Uterus (tissue), 4 donors: Measurements from ENCODE around the gene ISYNA1. TPM values are rescaled to one million over a fixed set of nuclear protein-coding genes. Genes with fewer than 3 reads are reported as not detected.
A peak's percentile ranks its signal among the peaks of the same experiment; 100 is the strongest.

Experiments used
- DNase-seq, 2 donors: peaks; one replicate each; pipeline ENCODE4 v3.0.0-alpha.2; 2019 to 2020
- H3K27ac ChIP-seq, 2 donors: fragments of 200-600 bp; sonication (generic); 1 replicate in 1 of 2; 2 replicates in 1 of 2; pipeline ENCODE4 v1.5.1; 2016 to 2018
- H3K27me3 ChIP-seq, 2 donors: fragments of 200-600 bp; sonication (generic); one replicate each; pipeline ENCODE4 v1.5.1; 2018 to 2019; ENCODE audit warnings: control low read depth in 1 of 2
- H3K36me3 ChIP-seq, 2 donors: fragments of 200-600 bp; sonication (generic); one replicate each; pipeline ENCODE4 v1.5.1; 2019; ENCODE audit warnings: control low read depth in 1 of 2
- H3K4me1 ChIP-seq, 2 donors: fragments of 200-600 bp; sonication (generic); one replicate each; pipeline ENCODE4 v1.5.1; 2018 to 2019; ENCODE audit warnings: control low read depth in 1 of 2
- H3K4me3 ChIP-seq, 2 donors: fragments of 200-600 bp; sonication (generic); 1 replicate in 1 of 2; 2 replicates in 1 of 2; pipeline ENCODE4 v1.5.1; 2018 to 2019; ENCODE audit warnings: mild to moderate bottlenecking in 1 of 2
- H3K9me3 ChIP-seq, 2 donors: fragments of 200-600 bp; sonication (generic); one replicate each; pipeline ENCODE4 v1.5.1; 2019; ENCODE audit warnings: control low read depth in 1 of 2
- CTCF ChIP-seq, 4 experiments: fragments of 200-600 bp in 2 of 4; fragments of 450-650 bp in 2 of 4; sonication (generic) in 2 of 4; IDR thresholded peaks; one replicate each; pipeline ENCODE4 v1.5.1; 2016 to 2019; ENCODE audit warnings: antibody characterized with exemption in 4 of 4, mild to moderate bottlenecking in 2 of 4, moderate library complexity in 1 of 4
- POLR2A ChIP-seq, 2 donors: fragments of 450-650 bp; IDR thresholded peaks; one replicate each; pipeline ENCODE4 v1.6.1; 2016; ENCODE audit warnings: antibody characterized with exemption in 2 of 2, mild to moderate bottlenecking in 1 of 2, moderate library complexity in 1 of 2
- intact Hi-C: fragments of 100-400 bp; cut with DNase I; formaldehyde crosslinking; loops from one replicate; pipeline ENCODE4 v1.15.1; 2023; ENCODE audit warnings: low total_unique reads
- total RNA-seq, 4 donors: library from RNA; depleted of rRNA in 3 of 4; stranded (reverse); fragments of >200 nt in 3 of 4; gene quantifications; one replicate each; pipeline versions ENCODE4 v1.1.0 to v1.2.4, GENCODE V29; 2014 to 2023
- donor health status: DM: yes; HTN: yes; CAD: no.

Gene ISYNA1
- total RNA-seq, 4 donors from 2014 or later: 56.8 to 152 (median 106) TPM

DNA sequence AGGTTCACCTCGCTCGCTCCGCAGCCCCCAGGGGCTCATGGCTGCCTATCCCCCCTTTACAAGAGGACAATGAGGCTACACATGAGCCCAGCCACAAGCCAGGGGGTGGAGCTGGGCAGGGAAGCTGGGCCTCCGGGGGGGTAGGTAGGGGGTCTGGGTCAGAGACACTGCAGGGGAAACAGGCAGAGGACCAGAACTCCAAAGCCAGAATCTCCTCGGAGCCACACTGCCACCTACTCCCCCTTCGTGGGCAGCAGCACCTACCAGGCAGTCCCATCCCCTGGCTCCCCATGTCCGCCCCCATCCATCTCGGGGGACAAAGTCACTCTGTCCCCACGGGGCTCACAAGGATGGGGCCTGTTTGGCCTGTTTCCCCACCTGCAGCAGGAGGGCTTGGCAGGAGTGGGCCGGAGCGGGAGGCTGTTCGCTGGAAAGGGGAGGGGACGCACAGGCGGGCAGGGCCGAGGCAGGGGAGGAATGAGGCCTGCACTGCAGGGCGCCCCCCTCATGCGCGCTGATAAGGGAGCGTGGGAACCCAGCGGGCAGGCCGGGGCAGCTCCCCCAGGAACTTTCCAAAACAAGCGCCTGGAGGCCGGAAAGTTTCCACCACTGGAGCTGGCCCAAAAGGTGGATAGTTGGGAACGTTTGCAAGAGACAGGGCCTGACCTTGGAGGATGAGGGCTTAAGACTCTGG lies 545 bp upstream of the ISYNA1 start:
- peak in 2 of 4 experiments; percentile 10 to 20 for TF ChIP-seq CTCF (IDR thresholded peaks at IDR 0.05)
- peak in 1 of 2 donors; percentile 9 for TF ChIP-seq POLR2A (IDR thresholded peaks at IDR 0.05)
- Histone ChIP-seq H3K27ac (peak overlapping the region; percentile 81 to 90), H3K4me1 (peaks cover 0 to 10% of the 10 kb centered on the region in 2 donors), H3K9me3 (no peaks in the 10 kb centered on the region), H3K4me3 (peak overlapping the region; percentile 45 to 56), H3K27me3 (no peaks in the 10 kb centered on the region), H3K36me3 (no peaks in the 10 kb centered on the region)
- DNase-seq: peak; percentile 83
- intact Hi-C loops: no loop called here

- Histone ChIP-seq H3K4me3 (peak overlapping the region; percentile 45 to 56), H3K27me3 (no peaks in the 10 kb centered on the region), H3K9me3 (no peaks in the 10 kb centered on the region), H3K27ac (peak overlapping the region; percentile 81 to 90), H3K4me1 (peaks cover 0 to 13% of the 10 kb centered on the region in 2 donors), H3K36me3 (no peaks in the 10 kb centered on the region)
- DNase-seq: peak; percentile 84 to 85
- intact Hi-C loops: no loop called here
- TF ChIP-seq POLR2A (IDR thresholded peaks at IDR 0.05) (no peak), CTCF (IDR thresholded peaks at IDR 0.05) (peak in 2 of 4 experiments; percentile 6 to 7)
These were observed 1.1 kb downstream of the ISYNA1 start for GRCh38 chr19:18436671-18437490.

DNA sequence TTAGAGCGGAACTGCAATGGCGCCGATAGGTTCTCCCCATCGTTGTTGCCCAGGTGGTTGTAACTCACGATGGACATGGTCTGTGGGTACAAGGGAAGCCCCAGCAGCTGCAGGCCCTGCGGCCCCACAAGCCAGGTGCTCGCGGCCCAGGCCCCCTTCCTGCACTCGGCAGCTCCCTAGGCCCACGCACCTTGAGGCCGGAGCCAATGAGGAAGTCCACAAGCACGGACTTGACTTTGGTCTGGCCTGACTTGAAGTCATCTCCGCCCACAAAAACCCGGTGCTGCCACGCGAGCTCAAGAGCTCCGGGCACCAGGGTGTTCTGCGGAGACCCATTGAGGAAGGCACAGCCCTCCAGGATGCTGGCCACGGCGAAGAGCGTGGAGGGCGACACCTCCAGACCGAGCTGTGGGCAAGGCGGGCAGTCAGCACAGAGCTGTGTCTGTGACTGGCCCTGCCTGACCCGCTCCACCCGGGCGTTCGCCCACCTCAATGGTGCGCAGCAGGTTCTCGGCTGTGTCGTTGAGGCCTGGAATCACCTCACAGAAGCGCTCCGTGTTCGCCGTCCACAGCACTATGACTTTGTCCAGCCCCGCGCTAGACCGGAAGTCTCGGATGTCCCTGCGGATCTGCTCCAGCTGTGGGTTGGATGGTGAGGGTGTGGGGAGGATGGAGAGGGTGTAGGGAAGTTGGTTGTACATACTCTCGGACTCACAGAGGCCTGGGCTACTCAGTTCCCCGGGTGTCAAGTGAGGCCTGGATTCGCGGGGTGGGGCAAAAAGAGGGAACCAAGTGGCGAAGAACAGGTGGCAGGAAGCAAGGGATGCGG lies 1.9 kb downstream of the ISYNA1 start:
- H3K4me3 ChIP-seq: no peak overlapping the region
- H3K4me1 ChIP-seq: peaks cover 0 to 13% of the 10 kb centered on the region in 2 donors
- no peaks in the 10 kb centered on the region for H3K36me3 ChIP-seq
- no peak for TF ChIP-seq POLR2A (IDR thresholded peaks at IDR 0.05)
- TF ChIP-seq CTCF (IDR thresholded peaks at IDR 0.05): no peak
- no peaks in the 10 kb centered on the region for H3K9me3 ChIP-seq
- H3K27me3 ChIP-seq: no peaks in the 10 kb centered on the region
- intact Hi-C loops: no loop called here
- peak in 1 of 2 donors; percentile 39 for DNase-seq
- peak overlapping the region in 1 of 2 donors; percentile 90 for H3K27ac ChIP-seq

GRCh38 chr19:18435178-18435841 lies 2.6 kb downstream of the ISYNA1 start:
- Histone ChIP-seq H3K4me1 (peaks cover 0 to 13% of the 10 kb centered on the region in 2 donors), H3K27ac (no peak overlapping the region), H3K4me3 (no peak overlapping the region), H3K27me3 (no peaks in the 10 kb centered on the region), H3K36me3 (no peaks in the 10 kb centered on the region), H3K9me3 (no peaks in the 10 kb centered on the region)
- DNase-seq: peak in 1 of 2 donors; percentile 43
- no peak for TF ChIP-seq CTCF (IDR thresholded peaks at IDR 0.05)
- TF ChIP-seq POLR2A (IDR thresholded peaks at IDR 0.05): no peak
- intact Hi-C loops: no loop called here
